UCSD-AML1 (cell line): ENCODE data around the gene FAM193B.
A peak's percentile ranks its signal among the peaks of the same experiment; 100 is the strongest.

Experiments
- DNase-seq: peaks from one replicate; lab custom pipeline; 2025; ENCODE audit not compliant: unreplicated experiment; lab: John Stamatoyannopoulos, UW

The FAM193B gene

GRCh38 chr5:177501874-177502678 is 52.3 kb downstream of the FAM193B start:
- DNase-seq: no peak

GRCh38 chr5:177500685-177501522 is 53.5 kb downstream of the FAM193B start:
- peak; percentile 84 for DNase-seq

GRCh38 chr5:177499842-177500241 is 54.5 kb downstream of the FAM193B start:
- no peak for DNase-seq

GRCh38 chr5:177498013-177498787 is 56.2 kb downstream of the FAM193B start:
- no peak for DNase-seq

GRCh38 chr5:177497292-177498012 is 56.9 kb downstream of the FAM193B start, which contains the start of gene PDLIM7:
Gene PDLIM7 (minus strand): TSS chr5:177497604. CDS start chr5:177496512, 1,092 bp downstream.
- peak; percentile 98 for DNase-seq

- DNase-seq: peak; percentile 66
Measured at GRCh38 chr5:177496727-177497291, 57.6 kb downstream of the FAM193B start.

- no peak for DNase-seq
Measured at GRCh38 chr5:177496070-177496726, 58.2 kb downstream of the FAM193B start.

- DNase-seq: peak; percentile 73
Measured at GRCh38 chr5:177495243-177496060, 58.9 kb downstream of the FAM193B start.

GRCh38 chr5:177494346-177495195 is 59.8 kb downstream of the FAM193B start:
- peak; percentile 74 for DNase-seq

GRCh38 chr5:177493795-177494345 is 60.5 kb downstream of the FAM193B start:
- DNase-seq: no peak

GRCh38 chr5:177492841-177493240 is 61.5 kb downstream of the FAM193B start:
- no peak for DNase-seq

- DNase-seq: no peak
Measured at GRCh38 chr5:177491983-177492746, 62.2 kb downstream of the FAM193B start.

- DNase-seq: peak; percentile 59
Measured at GRCh38 chr5:177491429-177491945, 62.9 kb downstream of the FAM193B start.

- DNase-seq: no peak
Measured at GRCh38 chr5:177490992-177491391, 63.4 kb downstream of the FAM193B start.

GRCh38 chr5:177490311-177490991 is 63.9 kb downstream of the FAM193B start:
- no peak for DNase-seq

- DNase-seq: no peak
Measured at GRCh38 chr5:177489119-177489716, 65.1 kb downstream of the FAM193B start.
